Transverse colon (tissue), 4 donors: Measurements from ENCODE around the gene STAT6. TPM values are rescaled to one million over a fixed set of nuclear protein-coding genes. Genes with fewer than 3 reads are reported as not detected.

ENCODE experiments used
- DNase-seq: peaks from one replicate; pipeline ENCODE4 v3.0.0-alpha.2; 2019
- H3K27ac ChIP-seq, 4 donors: fragments of 200-600 bp; sonication (generic); 2 replicates each; pipeline ENCODE4 v1.5.1; 2016 to 2018; ENCODE audit warnings: inconsistent platforms in 4 of 4
- H3K27me3 ChIP-seq: fragments of 200-600 bp; sonication (generic); 2 replicates; pipeline ENCODE4 v1.5.1; 2017; ENCODE audit warnings: inconsistent platforms
- H3K36me3 ChIP-seq, 4 donors: fragments of 200-600 bp; sonication (generic); 2 replicates each; pipeline ENCODE4 v1.5.1; 2017 to 2019; ENCODE audit warnings: inconsistent platforms in 4 of 4
- H3K4me1 ChIP-seq, 4 donors: fragments of 200-600 bp; sonication (generic); 2 replicates each; pipeline ENCODE4 v1.5.1; 2017 to 2020; ENCODE audit warnings: inconsistent platforms in 4 of 4
- H3K4me3 ChIP-seq, 4 donors: fragments of 200-600 bp; sonication (generic); 1 replicate in 1 of 4; 2 replicates in 3 of 4; pipeline versions ENCODE4 v1.5.1 to v1.6.1; 2017 to 2019; ENCODE audit warnings: inconsistent platforms in 4 of 4
- H3K9me3 ChIP-seq, 2 donors: fragments of 200-600 bp; sonication (generic); 2 replicates each; pipeline ENCODE4 v1.5.1; 2017 to 2019; ENCODE audit warnings: inconsistent platforms in 2 of 2
- CTCF ChIP-seq, 5 experiments: fragments of 200-600 bp in 3 of 5; fragments of 450-650 bp in 2 of 5; sonication (generic) in 3 of 5; IDR thresholded peaks; 1 replicate in 2 of 5; 2 replicates in 3 of 5; pipeline ENCODE4 v1.5.1; 2016 to 2017; ENCODE audit warnings: antibody characterized with exemption in 5 of 5, inconsistent platforms in 3 of 5, mild to moderate bottlenecking in 2 of 5, moderate library complexity in 1 of 5
- EP300 ChIP-seq: sonication (generic); formaldehyde crosslinking; IDR thresholded peaks from one replicate; pipeline ENCODE4 v1.6.1; 2017; ENCODE audit warnings: antibody characterized with exemption, low read depth
- POLR2A ChIP-seq: fragments of 450-650 bp; IDR thresholded peaks from one replicate; pipeline ENCODE4 v1.6.1; 2016; ENCODE audit warnings: antibody characterized with exemption, mild to moderate bottlenecking, moderate library complexity
- POLR2AphosphoS5 ChIP-seq, 3 donors: sonication (generic); formaldehyde crosslinking; IDR thresholded peaks; one replicate each; pipeline ENCODE4 v1.6.1; 2016; ENCODE audit warnings: antibody characterized with exemption in 3 of 3
- WGBS, 2 donors: methylation state at CpG; one replicate each; pipeline ENCODE4 v1.1.5; 2018; ENCODE audit warnings: low coverage in 1 of 2; 5-methylcytosine and 5-hydroxymethylcytosine counted together
- in situ Hi-C, 4 donors: fragments of 200-750 bp; cut with MboI; loops; one replicate each; pipeline versions ENCODE4 v1.15.0 to v1.15.1; 2017; ENCODE audit warnings: low sequenced_read_pairs in 3 of 4, low pct_ligation_motif_present in 1 of 4, low pct_unique_long_range_greater_than_20kb in 1 of 4
- intact Hi-C: fragments of 100-400 bp; cut with DNase I; formaldehyde crosslinking; loops from one replicate; pipeline ENCODE4 v1.15.1; 2023; ENCODE audit warnings: low total_unique reads
- total RNA-seq, 4 donors: library from RNA; depleted of rRNA; stranded (reverse); fragments of >200 nt; gene quantifications; one replicate each; pipeline ENCODE4 v1.1.0, GENCODE V29; 2016

Gene STAT6
- total RNA-seq, 4 donors from 2014 or later = 181 to 318 (median 198) TPM

DNA sequence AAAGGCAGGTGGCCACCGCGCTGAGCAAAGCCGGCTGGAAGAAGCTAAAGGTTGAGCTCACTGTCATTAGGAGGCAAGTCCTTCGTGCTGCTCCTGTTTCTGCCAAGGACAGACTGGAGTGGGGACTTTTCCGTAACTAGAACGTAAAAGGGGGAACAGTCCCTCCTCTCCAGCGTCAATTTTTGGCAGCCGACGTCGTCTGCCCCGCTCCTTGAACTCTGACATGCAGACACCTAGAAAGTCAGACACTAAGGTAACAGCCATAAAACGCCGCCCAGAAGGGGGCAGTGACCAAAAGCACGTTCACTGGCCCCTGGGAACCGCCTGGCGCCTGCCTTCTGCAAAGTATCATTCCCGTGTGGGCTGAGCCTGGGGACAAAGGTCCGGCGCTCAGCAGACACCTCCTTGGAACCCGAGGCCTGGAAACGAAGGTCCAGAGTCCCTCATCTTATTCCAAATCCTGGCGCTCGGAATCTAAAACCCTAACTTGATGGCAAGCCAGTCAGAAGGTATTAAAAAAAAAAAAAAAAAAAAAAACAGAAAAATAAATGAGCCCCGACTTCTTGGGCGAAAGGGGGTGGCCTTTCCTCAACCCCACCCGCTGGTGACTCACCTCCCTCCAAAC, 16.1 kb upstream of the STAT6 start:
- H3K27ac ChIP-seq = peak overlapping the region; percentile 94 to 99 (median 96)
- peak overlapping the region; percentile 55 to 79 (median 64) for H3K4me3 ChIP-seq
- no peaks in the 10 kb centered on the region for H3K27me3 ChIP-seq
- peaks cover 21 to 41% (median 33%) of the 10 kb centered on the region in 4 donors for H3K4me1 ChIP-seq
- intact Hi-C loops (no loop called here), in situ Hi-C loops (no loop called here)
- DNase-seq = peak; percentile 90
- WGBS, 2 donors = 6 to 7% methylated on average over 12 to 26 of the region's 26 CpGs
- H3K9me3 ChIP-seq = no peaks in the 10 kb centered on the region
- TF ChIP-seq POLR2A (no peak), CTCF (IDR thresholded peaks at IDR 0.05) (peak in 4 of 5 experiments; percentile 21 to 45 (median 28)), EP300 (no peak), POLR2AphosphoS5 (IDR thresholded peaks at IDR 0.05) (peak in 2 of 3 donors; percentile 63 to 83)
- H3K36me3 ChIP-seq = no peaks in the 10 kb centered on the region

GRCh38 chr12:57126561-57126960, 15.4 kb upstream of the STAT6 start:
- H3K27me3 ChIP-seq = no peaks in the 10 kb centered on the region
- H3K4me3 ChIP-seq = peak overlapping the region in 1 of 4 donors; percentile 63
- TF ChIP-seq CTCF (IDR thresholded peaks at IDR 0.05) (no peak), POLR2A (no peak)
- peak overlapping the region; percentile 94 to 99 (median 96) for H3K27ac ChIP-seq
- intact Hi-C loops = no loop called here
- H3K36me3 ChIP-seq = no peaks in the 10 kb centered on the region
- WGBS, 2 donors = 0 to 46% methylated on average over 1 to 7 of the region's 7 CpGs
- H3K4me1 ChIP-seq = peaks cover 16 to 34% (median 29%) of the 10 kb centered on the region in 4 donors
- peak; percentile 15 for DNase-seq
- in situ Hi-C loops = no loop called here
- H3K9me3 ChIP-seq = no peaks in the 10 kb centered on the region

GRCh38 chr12:57126061-57126460, 14.9 kb upstream of the STAT6 start:
- in situ Hi-C loops = no loop called here
- Histone ChIP-seq H3K4me1 (peaks cover 13 to 29% (median 24%) of the 10 kb centered on the region in 4 donors), H3K27ac (peak overlapping the region in 1 of 4 donors; percentile 94), H3K27me3 (no peaks in the 10 kb centered on the region), H3K36me3 (no peaks in the 10 kb centered on the region), H3K4me3 (no peak overlapping the region), H3K9me3 (no peaks in the 10 kb centered on the region)
- DNase-seq = peak; percentile 7
- TF ChIP-seq CTCF (IDR thresholded peaks at IDR 0.05) (no peak), POLR2AphosphoS5 (IDR thresholded peaks at IDR 0.05) (no peak), POLR2A (no peak), EP300 (no peak)
- WGBS, 2 donors = 90 to 97% methylated on average over 6 to 11 of the region's 11 CpGs
- intact Hi-C loops = no loop called here

DNA sequence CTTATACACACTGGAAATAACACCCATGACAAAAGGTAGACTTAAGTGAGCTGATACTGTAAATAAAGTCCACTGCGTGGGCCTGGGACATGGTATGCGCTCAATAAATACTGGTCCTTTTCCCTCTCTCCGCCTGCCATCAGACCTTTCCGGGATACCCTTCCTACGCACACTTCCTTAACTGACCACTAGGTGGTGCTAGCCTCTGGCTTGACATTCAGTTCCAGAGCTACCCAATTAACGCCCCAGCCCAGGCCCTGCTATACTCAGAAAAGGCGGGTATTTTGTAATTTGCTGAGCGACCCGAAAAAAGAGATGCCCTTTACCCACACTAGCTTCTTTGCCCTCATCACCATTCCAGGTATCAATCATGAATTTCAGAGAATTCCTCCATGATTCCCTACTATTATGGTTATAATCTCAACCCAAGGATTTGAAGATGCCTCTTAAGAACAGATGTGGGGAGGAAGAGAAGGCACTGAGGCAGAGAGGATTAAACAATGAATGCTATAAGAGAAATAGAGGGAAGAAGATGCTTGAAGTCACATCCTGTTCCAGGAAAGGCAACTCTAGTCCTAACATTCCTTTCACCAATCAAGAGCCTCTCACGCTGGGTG, 13.2 kb upstream of the STAT6 start:
- in situ Hi-C loops = loop anchor here (5.0 kb wide), 2 partner anchors 53 to 58 kb away; no protein-coding TSS in a partner anchor
- Histone ChIP-seq H3K4me1 (peaks cover 7 to 14% (median 11%) of the 10 kb centered on the region in 4 donors), H3K4me3 (no peak overlapping the region), H3K27ac (no peak overlapping the region), H3K27me3 (no peaks in the 10 kb centered on the region), H3K36me3 (no peaks in the 10 kb centered on the region), H3K9me3 (no peaks in the 10 kb centered on the region)
- TF ChIP-seq POLR2AphosphoS5 (IDR thresholded peaks at IDR 0.05) (no peak), CTCF (IDR thresholded peaks at IDR 0.05) (peak; percentile 96 to 98 (median 97))
- intact Hi-C loops = loop anchor here (2.0 kb wide), 1 partner anchor 58 kb away; no protein-coding TSS in a partner anchor
- DNase-seq = peak; percentile 84
- 13% methylated on average over 10 of the region's 10 CpGs for WGBS, 2 donors
